Myocyte (in vitro differentiated cells): ENCODE results near the gene SPATA24. TPM values are rescaled to one million over a fixed set of nuclear protein-coding genes. Genes with fewer than 3 reads are reported as not detected.
"Not testable (repeated sequence)": the region's sequence is repeated elsewhere in the genome, so short reads cannot be mapped to it uniquely, and the experiment has no call there.

Source experiments
- DNase-seq: peaks from one replicate; pipeline ENCODE4 v3.0.0-alpha.2; 2012; ENCODE audit warnings: low read depth
- total RNA-seq: library from RNA; depleted of rRNA; stranded (reverse); fragments of >200 nt; gene quantifications from 2 replicates; pipeline ENCODE4 v1.2.3, GENCODE V29; 2014

The SPATA24 gene
- total RNA-seq, 1 donor from 2014 or later = 11.0 TPM

DNA sequence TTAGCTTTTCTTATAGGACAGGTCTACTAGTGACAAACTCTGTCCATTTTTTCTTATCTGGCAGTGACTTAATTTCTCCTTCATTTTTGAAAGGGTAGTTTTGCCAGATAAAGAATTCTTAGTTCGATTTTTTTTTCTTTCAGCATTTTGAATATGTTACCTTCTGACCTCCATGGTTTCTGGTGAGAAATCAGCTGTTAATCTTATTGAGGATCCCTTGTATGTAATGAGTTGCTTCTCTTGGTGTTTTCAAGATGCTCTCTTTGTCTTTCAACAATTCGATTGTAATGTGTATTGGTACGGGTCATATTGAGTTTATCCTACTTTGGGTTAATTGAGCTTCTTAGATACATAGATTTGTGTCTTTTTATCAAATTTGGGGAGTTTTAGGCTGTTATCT lies 49.7 kb downstream of the SPATA24 start:
- no peak for DNase-seq

DNA sequence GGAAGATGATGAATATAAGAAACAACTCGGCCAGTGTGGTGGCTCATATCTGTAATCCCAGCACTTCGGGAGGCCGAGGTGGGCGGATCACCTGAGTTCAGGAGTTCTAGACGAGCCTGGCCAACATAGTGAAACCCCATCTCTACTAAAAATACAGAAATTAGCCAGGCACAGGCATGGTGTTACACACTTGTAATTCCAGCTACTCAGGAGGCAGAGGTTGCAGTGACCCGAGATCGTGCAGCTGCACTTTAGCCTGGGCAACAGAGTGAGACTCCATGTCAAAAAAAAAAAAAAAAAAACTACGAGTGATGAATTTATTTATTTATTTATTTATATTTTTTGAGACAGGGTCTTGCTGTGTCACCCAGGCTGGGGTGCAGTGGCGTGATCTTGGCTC lies 56.0 kb downstream of the SPATA24 start:
- DNase-seq = not testable (repeated sequence)

Other genes starting within 250 kb of the SPATA24 start
- gene SIL1, start 205.7 kb downstream of the SPATA24 start, total RNA-seq = 38.2 and 53.2 TPM in 2 replicates
- gene MATR3, start 110.3 kb downstream of the SPATA24 start, total RNA-seq = 274 and 347 TPM in 2 replicates
- gene PAIP2, start 62.2 kb downstream of the SPATA24 start, total RNA-seq = 110 and 111 TPM in 2 replicates
- not detected in 2 replicates for gene SLC23A1, start 20.8 kb downstream of the SPATA24 start, total RNA-seq
- 0.16 TPM in 1 of 2 replicates, not detected in the other for gene MZB1, start 14.2 kb downstream of the SPATA24 start, total RNA-seq
- 58.8 and 59.5 TPM in 2 replicates for gene PROB1, start 9.0 kb downstream of the SPATA24 start, total RNA-seq
- 7.9 and 9.9 TPM in 2 replicates for gene DNAJC18, start 35.4 kb upstream of the SPATA24 start, total RNA-seq
- not detected in 2 replicates for gene ECSCR, start 58.7 kb upstream of the SPATA24 start, total RNA-seq
- gene SMIM33, start 66.9 kb upstream of the SPATA24 start, total RNA-seq = not detected in 2 replicates
- 22.0 and 79.1 TPM in 2 replicates for gene STING1, start 78.7 kb upstream of the SPATA24 start, total RNA-seq
- 89.1 and 130 TPM in 2 replicates for gene UBE2D2, start 157.2 kb upstream of the SPATA24 start, total RNA-seq
- gene CXXC5, start 244.3 kb upstream of the SPATA24 start, total RNA-seq = 246 and 253 TPM in 2 replicates